Stimulated activated effector memory CD8-positive, alpha-beta T cell treated with anti-CD3 and anti-CD28 coated beads, Interleukin-12 subunit alpha, Interleukin-12 subunit beta, amount 100 ng/mL, for 72 hours (primary cell): Measurements from ENCODE around the gene AXIN1.

ENCODE experiments used
- ATAC-seq: fragments of 150-1000 bp; cut with Tn5 transposase; 2 replicates; pipeline ENCODE4 v1.10.0; 2021
- DNase-seq, 2 donors: peaks; one replicate each; pipeline ENCODE4 v3.0.0; 2021 to 2022; ENCODE audit warnings: low spot score in 2 of 2
- H3K27ac Mint-ChIP-seq: one replicate; pipeline ENCODE4 v1.8.0; 2022; ENCODE audit warnings: mild to moderate bottlenecking, mixed read lengths
- H3K36me3 Mint-ChIP-seq: one replicate; pipeline ENCODE4 v1.8.0; 2022; ENCODE audit warnings: mild to moderate bottlenecking, mixed read lengths
- H3K4me1 Mint-ChIP-seq: one replicate; pipeline ENCODE4 v1.8.0; 2022; ENCODE audit warnings: mixed read lengths
- H3K4me3 Mint-ChIP-seq: one replicate; pipeline ENCODE4 v1.8.0; 2022; ENCODE audit warnings: mild to moderate bottlenecking, mixed read lengths
- H3K9me3 Mint-ChIP-seq: one replicate; pipeline ENCODE4 v1.8.0; 2022; ENCODE audit warnings: mixed read lengths

Gene AXIN1

DNA sequence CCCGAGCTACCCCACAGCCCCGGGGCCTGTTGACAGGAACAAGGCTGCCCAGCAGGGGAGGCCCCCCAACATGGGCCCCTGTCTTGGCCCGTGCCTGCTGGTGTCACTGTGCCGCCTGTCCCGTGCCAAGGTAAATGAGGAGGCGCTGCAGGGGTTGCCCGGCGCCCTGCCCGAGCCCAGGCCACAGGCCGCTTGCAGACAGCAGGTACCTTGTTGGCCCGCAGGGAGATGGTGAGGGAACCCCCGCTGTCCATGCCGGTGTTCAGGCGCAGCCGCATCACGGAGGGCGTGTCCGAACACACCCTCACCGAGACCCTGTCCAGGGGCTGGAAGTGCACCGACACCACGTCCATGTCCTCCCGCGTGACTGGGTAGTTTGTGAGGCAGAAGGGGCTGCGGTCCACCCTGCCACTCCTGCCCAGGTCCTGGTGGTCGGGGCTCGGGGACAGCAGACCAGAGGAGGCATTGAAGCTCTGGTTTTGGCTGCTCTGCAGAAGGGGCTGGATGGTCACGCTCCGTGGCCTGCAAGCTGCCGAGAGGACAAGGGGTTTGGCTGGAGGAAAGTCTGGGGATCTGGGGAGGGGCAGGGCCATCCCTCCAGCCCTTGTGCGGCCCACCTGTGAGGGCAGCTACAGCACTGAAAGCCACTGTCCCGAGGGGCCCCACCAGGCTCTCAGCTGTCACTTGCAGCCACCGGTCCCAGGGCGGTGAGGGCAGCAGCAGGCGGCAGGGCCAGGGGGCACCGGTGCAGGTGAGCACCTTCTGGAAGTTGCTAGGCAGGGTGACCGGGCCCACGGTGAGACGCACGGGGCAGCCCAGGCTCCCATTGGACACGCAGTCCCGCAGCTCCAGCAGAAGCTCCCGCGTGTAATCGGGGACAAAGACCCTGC, 23.6 kb upstream of the AXIN1 start:
- no peak for ATAC-seq
- Mint-ChIP-seq H3K36me3 (peaks cover 6% of the 10 kb centered on the region), H3K9me3 (no peaks in the 10 kb centered on the region), H3K4me1 (peaks cover 13% of the 10 kb centered on the region), H3K27ac (no peak overlapping the region), H3K4me3 (no peak overlapping the region)
- no peak for DNase-seq

DNA sequence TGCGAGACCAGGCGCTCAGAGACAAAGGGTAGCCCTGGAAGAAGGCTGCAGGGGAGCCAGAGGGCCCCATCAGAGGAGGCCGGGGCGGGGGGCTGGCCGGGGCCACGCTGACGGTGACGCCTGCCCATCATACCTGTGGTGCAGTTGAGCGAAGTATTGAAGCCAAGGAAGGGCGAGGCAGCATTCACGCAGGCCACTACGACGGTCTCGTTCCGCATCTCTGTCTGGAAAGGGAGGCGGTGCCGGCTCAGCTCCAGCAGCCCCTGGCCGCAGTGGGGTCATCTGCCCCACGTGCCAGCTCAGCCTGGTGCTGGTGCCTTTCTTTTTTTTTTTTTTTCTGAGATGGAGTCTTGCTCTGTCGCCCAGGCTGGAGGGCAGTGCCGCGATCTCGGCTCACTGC, 22.7 kb upstream of the AXIN1 start:
- H3K4me1 Mint-ChIP-seq, result peaks cover 17% of the 10 kb centered on the region

DNA sequence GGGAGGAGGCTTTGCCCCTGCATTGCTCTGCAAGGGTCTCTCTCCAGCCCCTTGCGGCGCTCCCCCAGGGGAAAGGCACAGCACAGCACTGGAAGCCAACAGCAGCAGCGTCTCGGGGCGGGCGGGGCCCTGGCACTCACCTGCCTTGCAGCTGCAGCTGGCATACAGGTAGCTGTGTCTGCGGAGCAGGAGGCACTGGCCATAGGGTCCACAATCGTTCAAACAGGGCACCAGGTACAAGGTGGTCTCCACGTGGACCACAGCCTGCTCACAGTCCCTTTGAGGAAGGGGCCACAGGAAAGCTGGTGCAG, 22.0 kb upstream of the AXIN1 start:
- no peak for DNase-seq
- no peak for ATAC-seq
- Mint-ChIP-seq H3K36me3 (peaks cover 14% of the 10 kb centered on the region), H3K27ac (no peak overlapping the region), H3K9me3 (no peaks in the 10 kb centered on the region), H3K4me3 (no peak overlapping the region), H3K4me1 (peaks cover 19% of the 10 kb centered on the region)

More for the DNA sequence above, 22.7 kb upstream of the AXIN1 start:
- H3K9me3 Mint-ChIP-seq, result no peaks in the 10 kb centered on the region
- H3K27ac Mint-ChIP-seq, result no peak overlapping the region
- ATAC-seq (no peak), DNase-seq (no peak)
- H3K36me3 Mint-ChIP-seq, result peaks cover 11% of the 10 kb centered on the region
- H3K4me3 Mint-ChIP-seq, result no peak overlapping the region

DNA sequence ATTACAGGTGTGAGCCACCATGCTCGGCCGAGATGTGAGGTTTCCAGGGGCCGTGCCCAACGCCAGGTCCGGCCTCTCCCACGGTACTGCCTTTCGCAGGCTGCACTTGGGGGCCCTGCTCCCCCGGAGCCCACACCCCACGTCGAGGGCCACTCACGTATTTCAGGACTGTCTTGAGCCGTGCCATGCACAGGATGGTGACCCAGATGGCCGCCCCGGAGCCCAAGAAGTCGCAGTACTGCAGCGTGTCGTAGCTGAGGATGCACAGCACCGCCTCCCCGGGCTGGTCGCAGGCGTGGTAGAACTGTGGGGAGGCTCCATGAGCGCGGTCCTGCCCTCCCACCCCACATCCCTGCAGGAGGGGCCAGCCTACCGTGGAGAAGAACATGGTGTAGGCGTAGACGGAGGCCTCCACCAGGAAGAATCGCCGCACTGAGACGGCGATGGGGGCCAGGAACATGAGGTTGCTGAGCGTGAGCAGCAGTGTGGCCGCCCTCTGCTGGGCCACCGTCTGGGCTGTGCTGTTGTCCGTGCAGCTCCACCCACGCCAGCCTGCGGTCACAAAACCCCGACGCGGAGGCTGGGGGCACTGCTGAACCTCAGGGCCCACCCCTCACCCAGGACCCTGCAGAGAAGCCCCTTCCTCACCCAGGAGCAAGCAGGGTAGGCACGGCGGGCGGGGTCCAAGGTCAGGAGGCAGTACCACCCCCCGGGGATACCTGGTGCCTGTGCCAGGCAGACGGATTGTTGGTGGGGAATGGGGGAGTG, 21.5 kb upstream of the AXIN1 start:
- no peak for ATAC-seq
- peaks cover 18% of the 10 kb centered on the region for H3K36me3 Mint-ChIP-seq
- H3K4me3 Mint-ChIP-seq, result no peak overlapping the region
- H3K9me3 Mint-ChIP-seq, result no peaks in the 10 kb centered on the region
- DNase-seq, result no peak
- peaks cover 22% of the 10 kb centered on the region for H3K4me1 Mint-ChIP-seq
- no peak overlapping the region for H3K27ac Mint-ChIP-seq

DNA sequence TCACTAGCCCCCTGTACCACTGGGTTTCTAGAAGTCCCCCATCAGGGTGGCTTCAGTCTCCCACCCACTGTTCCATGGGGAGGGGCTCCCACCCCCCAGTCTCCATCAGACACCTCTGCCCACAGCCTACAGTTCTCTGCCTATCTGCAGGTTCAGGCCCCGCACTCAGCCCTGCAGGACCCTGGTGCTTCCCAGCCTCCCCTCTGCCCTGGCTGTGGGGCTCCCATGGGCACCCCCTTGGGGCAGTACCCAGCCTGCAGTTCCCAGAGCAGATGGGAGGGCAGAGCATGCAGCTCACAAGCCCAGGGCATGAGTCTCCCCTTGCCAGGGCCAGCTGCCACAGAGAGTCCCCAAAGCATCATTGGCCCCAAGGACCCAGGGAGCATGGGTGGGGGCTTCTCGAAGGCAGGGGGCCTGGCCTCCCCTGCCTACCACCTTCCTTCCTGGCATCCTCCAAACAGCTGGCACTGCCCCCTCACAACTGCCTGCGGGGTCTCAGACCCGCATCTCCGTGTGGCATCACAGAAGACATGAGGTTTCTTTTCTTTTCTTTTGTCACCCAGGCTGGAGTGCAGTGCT, 20.6 kb upstream of the AXIN1 start:
- ATAC-seq (no peak), DNase-seq (no peak)
- peaks cover 22% of the 10 kb centered on the region for H3K4me1 Mint-ChIP-seq
- H3K4me3 Mint-ChIP-seq, result no peak overlapping the region
- H3K27ac Mint-ChIP-seq, result no peak overlapping the region
- peaks cover 22% of the 10 kb centered on the region for H3K36me3 Mint-ChIP-seq
- H3K9me3 Mint-ChIP-seq, result no peaks in the 10 kb centered on the region

DNA sequence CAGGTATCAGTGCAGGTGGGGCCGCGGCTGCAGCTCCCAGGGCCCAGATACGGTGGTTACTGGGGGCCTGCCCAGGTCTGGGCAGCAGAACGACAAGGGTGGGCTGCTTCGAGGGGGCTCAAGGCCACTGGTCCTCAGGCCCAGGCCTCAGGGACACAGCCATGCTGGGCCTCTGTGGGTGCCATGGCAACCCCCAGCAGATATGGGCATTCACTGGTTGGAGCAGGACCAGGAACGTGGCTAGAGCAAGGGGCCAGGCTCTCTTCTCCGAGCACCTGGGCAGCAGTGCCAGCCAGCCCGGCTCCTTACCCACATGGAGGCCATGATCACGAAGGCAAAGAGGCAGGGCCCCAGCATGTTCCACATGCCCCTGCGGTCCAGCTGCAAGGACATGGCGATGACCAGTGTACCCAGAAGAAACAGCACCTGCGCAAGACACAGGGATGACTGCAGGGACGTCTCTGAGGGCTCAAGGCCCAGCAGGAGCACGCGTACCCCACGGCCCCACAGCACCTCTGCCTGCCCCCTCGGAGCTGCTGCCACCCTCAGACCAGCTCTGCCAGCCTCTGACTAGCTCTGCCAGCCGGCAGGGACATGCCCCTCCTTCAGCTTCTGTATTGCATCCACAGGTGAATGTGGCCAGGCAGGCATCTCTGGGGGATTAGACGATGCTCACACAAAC, 19.9 kb upstream of the AXIN1 start:
- DNase-seq, result no peak
- Mint-ChIP-seq H3K36me3 (peaks cover 22% of the 10 kb centered on the region), H3K27ac (no peak overlapping the region), H3K9me3 (no peaks in the 10 kb centered on the region), H3K4me1 (peaks cover 22% of the 10 kb centered on the region), H3K4me3 (no peak overlapping the region)
- ATAC-seq, result no peak

DNA sequence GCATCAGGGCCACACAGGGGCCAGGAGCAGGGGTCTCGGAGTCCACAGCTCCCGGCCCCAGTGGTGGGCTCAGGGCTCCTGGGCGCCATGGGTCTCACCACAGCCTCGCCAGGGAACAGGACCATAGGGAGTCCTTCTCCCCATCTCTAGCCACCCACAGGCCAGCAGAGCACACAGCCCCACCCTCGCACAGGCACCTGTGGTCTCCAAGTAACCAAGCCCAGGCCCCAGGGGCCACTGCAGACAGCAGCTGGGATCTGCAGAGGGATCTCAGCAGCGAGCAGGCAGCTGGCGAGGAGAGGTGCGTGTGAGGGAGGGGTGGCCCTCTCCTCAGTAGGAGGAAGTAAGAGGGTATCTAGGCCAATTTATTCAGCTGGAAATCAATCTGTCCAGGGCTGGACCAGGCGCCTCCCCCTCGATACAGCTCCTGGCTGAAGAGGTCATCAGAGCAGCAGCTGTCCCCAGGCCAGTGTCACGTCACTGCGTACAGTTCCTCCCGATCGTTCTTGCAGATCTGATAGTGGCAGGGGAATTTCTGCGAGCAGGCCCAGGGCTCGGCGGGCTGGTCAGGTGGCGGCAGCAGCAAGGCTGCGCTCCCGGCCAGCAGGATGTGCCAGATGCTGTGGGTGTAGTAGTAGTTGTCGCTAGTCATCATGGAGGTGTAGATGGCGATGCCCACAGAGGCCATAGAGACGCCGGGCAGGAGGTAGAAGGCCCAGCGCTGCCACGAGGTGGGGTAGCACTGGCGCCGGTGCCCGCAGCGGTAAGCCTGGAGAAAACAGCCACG, 19.2 kb upstream of the AXIN1 start:
- peaks cover 22% of the 10 kb centered on the region for H3K4me1 Mint-ChIP-seq

DNA sequence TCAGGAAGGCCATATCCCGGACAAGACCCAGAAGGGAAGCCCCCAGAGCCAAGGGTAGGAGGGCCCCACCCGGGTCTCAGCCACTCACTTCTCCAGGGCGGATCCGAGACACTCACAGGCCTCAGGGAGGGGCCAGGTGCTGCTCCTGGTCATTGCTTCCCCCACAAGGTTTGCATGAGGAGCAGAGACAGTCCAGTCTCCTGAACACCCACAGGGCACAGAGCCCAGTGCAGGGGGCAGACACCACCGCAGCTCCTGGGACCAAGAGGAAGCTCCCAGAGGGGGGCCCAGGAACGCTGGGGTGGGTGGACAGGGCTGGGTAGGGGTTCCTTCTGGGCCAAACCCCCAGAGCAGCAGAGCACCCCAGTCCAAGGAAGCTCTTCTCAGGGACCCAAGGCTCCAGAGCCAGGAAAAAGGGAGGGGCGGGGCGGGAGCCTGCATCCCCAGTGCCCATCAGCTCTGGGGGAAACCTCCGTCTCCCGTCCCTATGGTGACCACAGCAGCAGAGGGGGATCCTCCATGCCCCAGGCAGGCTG, 18.5 kb upstream of the AXIN1 start:
- H3K4me1 Mint-ChIP-seq, result peaks cover 22% of the 10 kb centered on the region
- peak overlapping the region; percentile 85 for H3K4me3 Mint-ChIP-seq
- DNase-seq (no peak), ATAC-seq (no peak)
- H3K27ac Mint-ChIP-seq, result peak overlapping the region; percentile 97
- H3K9me3 Mint-ChIP-seq, result no peaks in the 10 kb centered on the region
- peaks cover 30% of the 10 kb centered on the region for H3K36me3 Mint-ChIP-seq

More for the DNA sequence above, 19.2 kb upstream of the AXIN1 start:
- ATAC-seq (no peak), DNase-seq (no peak)
- H3K27ac Mint-ChIP-seq, result no peak overlapping the region
- H3K36me3 Mint-ChIP-seq, result peaks cover 29% of the 10 kb centered on the region
- H3K4me3 Mint-ChIP-seq, result no peak overlapping the region
- no peaks in the 10 kb centered on the region for H3K9me3 Mint-ChIP-seq

DNA sequence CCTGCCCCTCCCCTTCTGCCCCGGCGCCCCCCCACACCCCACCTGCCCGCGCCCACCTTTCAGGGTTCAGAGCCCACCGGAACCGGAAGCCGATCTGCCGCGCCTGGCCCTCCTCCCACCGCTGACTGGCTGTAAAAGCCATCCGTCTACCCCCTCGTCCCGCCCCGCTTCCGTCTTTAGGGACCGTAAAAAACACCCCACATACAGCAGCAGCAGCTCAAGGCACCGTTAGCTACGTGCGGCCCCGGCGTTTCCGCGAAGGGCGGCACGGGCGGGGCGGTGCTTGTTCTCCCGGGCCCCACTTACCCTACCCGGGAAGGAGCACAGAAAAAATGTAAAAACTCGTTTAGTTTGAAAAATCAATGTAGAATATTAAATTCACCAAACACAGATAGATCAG, 17.9 kb upstream of the AXIN1 start, which contains the start of gene MRPL28:
Gene MRPL28 (minus strand): TSS at position 96 of the 400 bp plus-strand sequence. CDS start 320 bp downstream, outside the sequence.
- Mint-ChIP-seq H3K36me3 (peaks cover 30% of the 10 kb centered on the region), H3K9me3 (no peaks in the 10 kb centered on the region), H3K4me3 (peak within 1 kb of the TSS; percentile 85)

DNA sequence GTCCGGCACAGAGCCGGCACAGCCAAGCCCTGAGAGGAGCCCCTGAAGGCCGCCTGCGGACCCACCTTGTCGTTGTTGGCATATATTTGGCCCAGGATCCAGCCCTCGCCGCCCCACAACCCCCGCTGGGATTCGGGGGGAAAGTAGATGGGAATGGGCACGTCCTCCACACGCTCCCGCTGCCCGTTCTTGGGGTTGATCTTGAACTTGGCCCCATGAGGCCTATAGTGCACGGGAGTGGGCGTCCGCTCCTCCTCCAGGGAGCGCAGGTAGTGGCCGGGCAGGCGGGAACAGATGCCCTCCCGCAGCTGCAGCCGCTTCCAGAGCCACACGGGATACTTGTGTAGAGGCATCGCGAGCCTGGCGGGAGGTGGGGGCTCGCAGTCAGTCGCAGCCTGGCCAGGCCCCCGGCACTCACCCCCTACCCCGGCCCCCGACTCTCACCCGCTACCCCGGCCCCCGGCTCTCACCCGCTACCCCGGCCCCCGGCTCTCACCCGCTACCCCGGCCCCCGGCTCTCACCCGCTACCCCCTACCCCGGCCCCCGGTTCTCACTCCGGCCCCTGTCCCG, 17.4 kb upstream of the AXIN1 start:
- DNase-seq (no peak), ATAC-seq (no peak)
- peak overlapping the region; percentile 85 for H3K4me3 Mint-ChIP-seq
- peaks cover 26% of the 10 kb centered on the region for H3K36me3 Mint-ChIP-seq
- peak overlapping the region; percentile 97 for H3K27ac Mint-ChIP-seq
- no peaks in the 10 kb centered on the region for H3K9me3 Mint-ChIP-seq
- peaks cover 22% of the 10 kb centered on the region for H3K4me1 Mint-ChIP-seq

More for the DNA sequence above, 17.9 kb upstream of the AXIN1 start, which contains the start of gene MRPL28:
- peak; percentile 90 to 98 for DNase-seq
- ATAC-seq, result peak; percentile 98
- H3K4me1 Mint-ChIP-seq, result peaks cover 22% of the 10 kb centered on the region
- H3K27ac Mint-ChIP-seq, result peak within 1 kb of the TSS; percentile 97

DNA sequence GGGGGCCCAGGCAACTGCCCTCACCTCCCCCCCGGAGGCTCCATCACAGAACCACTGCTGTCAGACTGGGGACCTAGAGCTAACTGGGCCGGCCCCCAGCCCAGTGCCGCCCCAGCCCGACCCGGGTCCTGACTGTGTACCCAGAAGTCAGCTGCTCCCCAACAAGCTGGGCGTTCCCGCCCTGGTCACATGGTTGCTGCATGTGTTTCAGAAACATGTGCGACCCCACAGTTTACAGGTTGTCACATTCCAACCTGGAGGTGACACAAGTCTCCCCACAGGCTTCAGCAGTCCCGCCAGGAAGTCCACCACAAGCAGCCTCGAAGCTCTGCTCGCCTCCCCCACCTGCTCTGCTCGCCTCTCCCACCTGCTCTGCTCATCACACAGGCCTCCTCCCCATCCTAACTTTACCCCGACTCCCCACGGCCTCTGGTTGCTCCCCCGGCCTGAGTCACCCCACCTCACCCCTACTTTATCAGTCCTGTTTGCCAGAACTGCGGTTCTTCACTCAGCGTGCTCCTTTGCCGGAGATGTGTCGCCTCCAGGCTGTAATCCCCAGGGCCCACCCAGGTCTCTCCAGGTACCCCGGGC, 16.8 kb upstream of the AXIN1 start:
- H3K4me1 Mint-ChIP-seq, result peaks cover 22% of the 10 kb centered on the region
- DNase-seq, result no peak
- peaks cover 24% of the 10 kb centered on the region for H3K36me3 Mint-ChIP-seq
- H3K4me3 Mint-ChIP-seq, result peak overlapping the region; percentile 85
- no peaks in the 10 kb centered on the region for H3K9me3 Mint-ChIP-seq
- ATAC-seq, result no peak
- H3K27ac Mint-ChIP-seq, result peak overlapping the region; percentile 97

DNA sequence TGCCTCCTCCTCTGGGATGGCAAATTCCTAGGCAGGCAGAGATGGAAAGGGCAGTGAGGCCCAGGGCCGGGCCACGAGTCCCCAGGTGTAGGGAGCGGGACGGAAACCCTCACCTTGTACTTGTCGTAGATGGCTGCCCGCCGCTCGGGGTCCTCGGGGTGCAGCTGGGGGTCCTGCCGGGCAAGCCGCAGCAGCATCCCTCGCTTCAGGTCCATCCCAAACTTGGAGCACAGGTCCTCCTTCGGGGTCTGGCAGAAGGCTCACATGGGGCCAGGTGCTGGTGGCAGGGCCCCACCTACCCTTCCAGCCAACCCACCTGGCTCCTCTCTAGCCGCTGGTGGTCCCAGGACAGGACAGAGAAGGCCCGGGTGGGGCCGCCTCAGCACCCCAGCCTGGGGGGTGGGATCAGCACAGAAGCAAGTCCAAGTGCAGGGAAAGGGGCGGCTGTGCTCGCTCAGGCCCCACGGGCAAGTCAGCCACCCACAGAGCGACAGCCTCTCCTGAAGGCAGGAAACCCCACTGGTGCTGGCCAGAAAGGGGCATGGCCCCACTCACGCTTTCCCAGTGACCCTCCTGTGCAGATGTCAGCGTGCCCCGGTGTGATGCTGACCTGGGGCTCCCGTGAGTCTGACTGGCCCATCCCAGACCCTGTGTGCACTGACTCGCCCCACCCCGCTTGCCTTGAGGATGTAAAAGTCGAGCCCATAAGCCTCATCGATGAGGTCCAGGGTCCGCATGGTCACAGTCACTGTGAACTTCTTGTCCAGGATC, 16.1 kb upstream of the AXIN1 start:
- peaks cover 22% of the 10 kb centered on the region for H3K4me1 Mint-ChIP-seq
- DNase-seq (no peak), ATAC-seq (no peak)
- H3K27ac Mint-ChIP-seq, result no peak overlapping the region
- H3K9me3 Mint-ChIP-seq, result no peaks in the 10 kb centered on the region
- peaks cover 24% of the 10 kb centered on the region for H3K36me3 Mint-ChIP-seq
- no peak overlapping the region for H3K4me3 Mint-ChIP-seq

DNA sequence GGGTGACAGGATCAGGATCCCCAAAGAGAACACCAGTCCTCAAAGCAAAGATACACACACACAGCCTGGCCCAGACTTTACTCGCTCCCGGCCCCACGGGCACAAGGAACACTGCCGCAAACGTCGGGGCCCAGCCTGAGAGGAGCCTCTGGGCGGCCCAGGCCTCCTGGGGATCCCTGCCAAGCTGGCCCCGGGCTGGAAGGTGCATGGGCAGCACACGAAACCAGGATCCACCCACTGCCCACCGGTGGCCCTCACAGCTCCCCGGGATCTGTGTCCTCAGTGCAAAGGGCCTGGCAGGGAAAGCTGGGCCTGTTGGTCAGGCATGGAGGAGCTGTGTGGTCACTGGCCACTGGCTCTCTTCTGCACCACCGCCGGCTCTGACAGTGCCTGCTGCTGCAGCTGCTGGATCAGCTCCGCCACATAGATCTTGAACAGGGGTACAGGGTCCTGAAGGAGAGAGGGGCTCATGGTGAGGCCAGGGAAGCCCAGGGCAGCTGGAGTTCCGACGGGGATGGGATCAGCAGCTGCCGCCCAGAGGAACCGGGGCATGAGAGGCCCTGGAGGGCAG, 14.9 kb upstream of the AXIN1 start:
- Mint-ChIP-seq H3K27ac (no peak overlapping the region), H3K9me3 (no peaks in the 10 kb centered on the region), H3K4me1 (peaks cover 23% of the 10 kb centered on the region), H3K36me3 (peaks cover 24% of the 10 kb centered on the region), H3K4me3 (no peak overlapping the region)
- ATAC-seq (no peak), DNase-seq (no peak)
